SU-DHL-6 (cell line): ENCODE data around the gene SMIM7.

Experiments
- H2AFZ ChIP-seq: fragments of 200-600 bp; sonication (generic); 2 replicates; pipeline ENCODE4 v1.6.1; 2014; ENCODE audit warnings: low read depth, mild to moderate bottlenecking, moderate library complexity, mixed read lengths, antibody characterized with exemption, low read length; ENCODE audit not compliant: severe bottlenecking
- H3F3A ChIP-seq: fragments of 200-600 bp; shearing (Covaris generic); 2 replicates; pipeline ENCODE4 v1.6.0; 2016; ENCODE audit warnings: antibody characterized with exemption, mild to moderate bottlenecking; ENCODE audit not compliant: insufficient read depth
- H3K27ac ChIP-seq: fragments of 200-600 bp; sonication (generic); 2 replicates; pipeline ENCODE4 v1.5.1; 2016; ENCODE audit warnings: low read depth, mild to moderate bottlenecking, low read length, moderate library complexity, mixed read lengths
- H3K27me3 ChIP-seq: fragments of 200-600 bp; sonication (generic), shearing (Covaris generic); 2 replicates; pipeline ENCODE4 v1.6.0; 2014; ENCODE audit warnings: mild to moderate bottlenecking, low read length
- H3K36me3 ChIP-seq: fragments of 200-600 bp; sonication (generic); 2 replicates; pipeline ENCODE4 v1.6.1; 2014; ENCODE audit warnings: mild to moderate bottlenecking, low read length, mixed read lengths
- H3K4me2 ChIP-seq: fragments of 300-600, 200-600 bp; shearing (Covaris generic), sonication (generic); 2 replicates; pipeline ENCODE4 v1.6.0; 2014; ENCODE audit warnings: low read length, low read depth, mild to moderate bottlenecking; ENCODE audit not compliant: poor library complexity, severe bottlenecking
- H3K4me3 ChIP-seq: fragments of 200-600 bp; sonication (generic); 2 replicates; pipeline ENCODE4 v1.5.1; 2014; ENCODE audit warnings: antibody characterized with exemption, low read length, mild to moderate bottlenecking, mixed read lengths; ENCODE audit not compliant: insufficient read depth, poor library complexity, severe bottlenecking
- H3K79me2 ChIP-seq: fragments of 200-600 bp; sonication (generic); 2 replicates; pipeline ENCODE4 v1.6.1; 2014; ENCODE audit warnings: mild to moderate bottlenecking, low read length, moderate library complexity; ENCODE audit not compliant: insufficient read depth
- H3K9ac ChIP-seq: fragments of 200-600 bp; sonication (generic); 2 replicates; pipeline ENCODE4 v1.7.0; 2014; ENCODE audit warnings: mild to moderate bottlenecking, low read length
- H3K9me2 ChIP-seq: fragments of 200-600 bp; sonication (generic); replicated peaks from 2 replicates; pipeline ENCODE4 v1.6.1; 2014; ENCODE audit warnings: low read length; ENCODE audit not compliant: insufficient read depth
- H3K9me3 ChIP-seq: fragments of 200-600 bp; sonication (generic); 2 replicates; pipeline ENCODE4 v1.6.1; 2014; ENCODE audit warnings: low read length, mixed read lengths; ENCODE audit not compliant: insufficient read depth
- H4K20me1 ChIP-seq: fragments of 200-600 bp; sonication (generic); 2 replicates; pipeline ENCODE4 v1.6.1; 2014; ENCODE audit warnings: low read depth, mild to moderate bottlenecking, antibody characterized with exemption, low read length, moderate library complexity, mixed read lengths
- EZH2phosphoT487 ChIP-seq: fragments of 200-600 bp; sonication (generic), shearing (Covaris generic); conservative IDR thresholded peaks from 2 replicates; pipeline ENCODE4 v1.6.1; 2018; ENCODE audit warnings: mild to moderate bottlenecking, antibody characterized with exemption, low read length, moderate library complexity, mixed read lengths
- TF ChIP-seq, protein P1 (sequence below): fragments of 200-600 bp; sonication (generic); IDR thresholded peaks from one replicate; pipeline ENCODE4 v1.5.1; 2017; ENCODE audit warnings: antibody characterized with exemption, mild to moderate bottlenecking, low read length, moderate library complexity; ENCODE audit not compliant: insufficient read depth, poor library complexity, severe bottlenecking

SMIM7 gene

DNA sequence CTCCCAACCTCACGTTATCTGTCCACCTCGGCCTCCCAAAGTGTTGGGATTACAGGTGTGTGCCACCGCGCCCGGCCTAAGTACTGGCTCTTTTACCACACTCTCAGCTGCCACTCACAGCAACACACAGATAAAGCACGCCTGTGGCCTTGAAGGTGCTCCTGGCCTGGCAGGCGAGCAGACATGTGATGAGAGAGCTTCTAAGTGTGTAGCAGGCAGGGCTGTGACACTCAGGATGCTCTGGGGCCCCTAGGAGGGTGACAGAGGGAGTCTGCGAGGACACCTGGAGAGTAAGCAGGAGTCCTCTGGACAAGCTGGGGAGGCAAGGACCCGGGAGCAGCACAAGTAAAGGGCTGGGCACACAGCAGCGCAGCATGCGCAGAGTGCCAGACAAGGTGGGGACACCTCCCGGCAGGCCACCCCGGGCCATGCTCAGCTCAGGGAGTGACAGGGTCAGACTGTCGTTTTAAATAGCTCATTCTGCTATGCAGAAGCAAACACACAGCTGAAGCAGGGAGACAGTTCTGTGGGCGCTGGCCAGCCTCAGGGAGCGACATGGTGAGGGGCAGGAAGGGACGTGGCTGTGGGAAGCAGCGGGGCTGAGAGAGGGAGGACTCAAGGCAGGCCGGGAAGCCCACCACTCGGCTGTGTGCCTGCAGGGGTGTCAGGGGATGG is 58.4 kb downstream of the SMIM7 start:
- H3K79me2 ChIP-seq: peaks cover 99% of the 10 kb centered on the region
- H2AFZ ChIP-seq: no peak overlapping the region
- H3K9me3 ChIP-seq: no peaks in the 10 kb centered on the region
- H3K9ac ChIP-seq: no peak overlapping the region
- H3K4me3 ChIP-seq: no peak overlapping the region
- H3K36me3 ChIP-seq: no peaks in the 10 kb centered on the region
- no peak for TF ChIP-seq EZH2phosphoT487
- TF ChIP-seq, protein P1, sequence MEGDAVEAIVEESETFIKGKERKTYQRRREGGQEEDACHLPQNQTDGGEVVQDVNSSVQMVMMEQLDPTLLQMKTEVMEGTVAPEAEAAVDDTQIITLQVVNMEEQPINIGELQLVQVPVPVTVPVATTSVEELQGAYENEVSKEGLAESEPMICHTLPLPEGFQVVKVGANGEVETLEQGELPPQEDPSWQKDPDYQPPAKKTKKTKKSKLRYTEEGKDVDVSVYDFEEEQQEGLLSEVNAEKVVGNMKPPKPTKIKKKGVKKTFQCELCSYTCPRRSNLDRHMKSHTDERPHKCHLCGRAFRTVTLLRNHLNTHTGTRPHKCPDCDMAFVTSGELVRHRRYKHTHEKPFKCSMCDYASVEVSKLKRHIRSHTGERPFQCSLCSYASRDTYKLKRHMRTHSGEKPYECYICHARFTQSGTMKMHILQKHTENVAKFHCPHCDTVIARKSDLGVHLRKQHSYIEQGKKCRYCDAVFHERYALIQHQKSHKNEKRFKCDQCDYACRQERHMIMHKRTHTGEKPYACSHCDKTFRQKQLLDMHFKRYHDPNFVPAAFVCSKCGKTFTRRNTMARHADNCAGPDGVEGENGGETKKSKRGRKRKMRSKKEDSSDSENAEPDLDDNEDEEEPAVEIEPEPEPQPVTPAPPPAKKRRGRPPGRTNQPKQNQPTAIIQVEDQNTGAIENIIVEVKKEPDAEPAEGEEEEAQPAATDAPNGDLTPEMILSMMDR: no peak
- no peak overlapping the region for H3K4me2 ChIP-seq
- H4K20me1 ChIP-seq: no peaks in the 10 kb centered on the region; the same call in 1 of the 2 replicates
- H3K27ac ChIP-seq: no peak overlapping the region
- peaks cover 24% of the 10 kb centered on the region for H3F3A ChIP-seq
- no peaks in the 10 kb centered on the region for H3K27me3 ChIP-seq
- no peaks in the 10 kb centered on the region for H3K9me2 ChIP-seq

DNA sequence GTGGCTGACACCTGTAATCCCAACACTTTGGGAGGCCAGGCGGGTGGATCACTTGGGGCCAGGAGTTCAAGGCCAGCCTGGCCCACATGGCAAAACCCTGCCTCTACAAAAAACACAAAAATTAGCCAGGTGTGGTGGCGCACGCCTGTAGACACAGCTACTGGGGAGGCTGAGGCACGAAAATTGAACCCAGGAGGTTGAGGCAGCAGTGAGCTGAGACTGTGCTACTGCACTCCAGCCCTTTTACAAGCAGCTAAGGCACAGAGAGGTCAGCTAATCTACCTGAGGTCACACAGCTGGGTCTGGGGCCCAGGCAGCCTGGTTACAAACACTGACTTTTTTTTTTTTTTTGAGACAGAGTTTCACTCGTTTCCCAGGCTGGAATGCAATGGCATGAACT is 59.1 kb downstream of the SMIM7 start:
- H3K79me2 ChIP-seq: peaks cover 99% of the 10 kb centered on the region
- no peak overlapping the region for H3K9ac ChIP-seq
- no peak overlapping the region for H3K4me3 ChIP-seq
- H3K9me2 ChIP-seq: no peaks in the 10 kb centered on the region
- H3F3A ChIP-seq: peaks cover 24% of the 10 kb centered on the region
- no peak overlapping the region for H3K27ac ChIP-seq
- H4K20me1 ChIP-seq: no peaks in the 10 kb centered on the region; the same call in 1 of the 2 replicates
- no peak overlapping the region for H3K4me2 ChIP-seq
- no peaks in the 10 kb centered on the region for H3K9me3 ChIP-seq
- TF ChIP-seq EZH2phosphoT487: no peak
- TF ChIP-seq, protein P1: no peak
- no peak overlapping the region for H2AFZ ChIP-seq
- H3K27me3 ChIP-seq: no peaks in the 10 kb centered on the region
- no peaks in the 10 kb centered on the region for H3K36me3 ChIP-seq

DNA sequence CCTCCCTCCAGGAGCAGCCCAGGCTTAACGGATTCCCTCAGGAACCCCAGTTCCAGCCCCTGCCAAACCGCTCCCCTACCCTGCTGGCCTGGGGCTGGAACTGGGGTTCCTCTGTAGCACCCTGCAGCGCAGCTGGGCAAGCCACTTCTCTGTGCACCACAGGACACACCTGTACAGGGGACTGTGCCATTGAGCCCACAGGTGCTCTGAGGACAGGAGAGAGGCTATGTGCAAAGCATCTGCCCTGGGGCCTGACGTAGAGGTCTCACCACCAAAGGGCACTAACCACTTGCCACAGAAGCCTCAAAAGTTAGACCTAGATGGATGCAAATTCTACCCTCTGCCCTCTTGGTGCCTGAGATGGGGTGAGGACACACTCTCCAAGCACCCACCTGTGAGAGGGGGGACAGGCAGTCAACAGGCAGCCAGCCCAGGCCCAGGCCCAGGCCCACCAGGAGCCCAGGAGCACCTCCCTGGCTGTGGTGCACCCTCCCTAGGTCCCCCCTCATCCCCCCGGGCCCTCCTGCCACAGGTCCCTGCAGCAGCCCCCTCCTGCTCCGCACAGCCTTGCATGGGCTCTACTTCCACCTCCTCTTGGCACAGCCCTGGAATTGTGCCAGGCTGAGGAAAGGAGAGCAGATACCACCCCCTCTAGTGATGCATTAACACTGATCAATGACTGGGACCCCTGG is 60.1 kb downstream of the SMIM7 start:
- Histone ChIP-seq H3K79me2 (peaks cover 99% of the 10 kb centered on the region), H3K36me3 (no peaks in the 10 kb centered on the region), H3F3A (peaks cover 24% of the 10 kb centered on the region), H4K20me1 (no peaks in the 10 kb centered on the region; the same call in 1 of the 2 replicates), H3K9ac (no peak overlapping the region), H3K9me2 (no peaks in the 10 kb centered on the region), H3K27me3 (no peaks in the 10 kb centered on the region), H3K27ac (peak overlapping the region; percentile 55), H3K9me3 (no peaks in the 10 kb centered on the region), H3K4me2 (peak overlapping the region; percentile 13), H3K4me3 (no peak overlapping the region), H2AFZ (no peak overlapping the region)
- no peak for TF ChIP-seq EZH2phosphoT487
- TF ChIP-seq, protein P1: no peak
